HL-60 (cell line): ENCODE data around the gene TMEM134.

Source experiments
- DNase-seq, 2 experiments: peaks; one replicate each; pipeline ENCODE4 v3.0.0-alpha.2; 2010 to 2020; ENCODE audit warnings: low read depth in 1 of 2, low spot score in 1 of 2
- H3K27ac ChIP-seq: fragments of 250-450 bp; sonication (Bioruptor Pico); replicated peaks from 2 replicates; pipeline ENCODE4 v1.5.1; 2020; ENCODE audit warnings: mild to moderate bottlenecking, moderate library complexity
- H3K27me3 ChIP-seq: fragments of 250-450 bp; sonication (Bioruptor Pico); 2 replicates; pipeline ENCODE4 v1.5.1; 2021; ENCODE audit warnings: mild to moderate bottlenecking, moderate library complexity; ENCODE audit not compliant: insufficient read depth, poor library complexity, severe bottlenecking
- H3K4me3 ChIP-seq: replicated peaks from 2 replicates; pipeline ENCODE4 v1.5.1; 2011; ENCODE audit warnings: mild to moderate bottlenecking, control low read depth, low read length; ENCODE audit not compliant: insufficient read depth
- GABPA ChIP-seq: IDR thresholded peaks from 2 replicates; pipeline ENCODE4 v1.6.1; 2012; ENCODE audit warnings: low read depth
- POLR2AphosphoS5 ChIP-seq: IDR thresholded peaks from 2 replicates; pipeline ENCODE4 v1.6.1; 2012; ENCODE audit warnings: low read depth
- SPI1 ChIP-seq: IDR thresholded peaks from 2 replicates; pipeline ENCODE4 v1.6.1; 2012; ENCODE audit warnings: low read depth, mild to moderate bottlenecking, borderline replicate concordance
- TF ChIP-seq, protein P1 (sequence below): IDR thresholded peaks from 2 replicates; pipeline ENCODE4 v1.6.1; 2012; ENCODE audit warnings: low read depth; ENCODE audit not compliant: insufficient replicate concordance
- TF ChIP-seq, protein P2 (sequence below): IDR thresholded peaks from one replicate; pipeline ENCODE4 v1.5.1; 2011; ENCODE audit warnings: low read length, control low read depth, inconsistent platforms; ENCODE audit not compliant: insufficient read depth

TMEM134 gene

DNA sequence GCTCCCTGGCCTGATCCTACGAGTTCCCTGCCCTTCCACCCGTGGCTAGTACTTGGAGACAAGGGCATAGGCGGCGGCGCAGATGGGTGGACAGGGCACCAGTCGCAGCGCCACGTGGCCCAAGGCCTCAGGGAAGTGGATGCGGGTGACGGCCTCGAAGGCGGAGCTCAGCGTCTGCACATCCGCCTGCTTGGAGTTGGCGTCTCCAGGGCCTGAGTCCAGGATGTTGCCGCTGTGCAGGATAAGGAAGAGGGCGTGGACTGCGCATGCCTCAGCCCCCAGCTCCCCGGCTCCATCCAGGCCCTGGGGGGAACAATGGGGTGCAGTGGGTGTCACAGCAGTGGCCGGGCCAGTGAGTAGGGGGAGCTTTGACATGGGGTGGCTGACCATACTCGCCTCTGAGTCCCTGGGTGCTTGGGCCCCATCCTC is 29.5 kb upstream of the TMEM134 start:
- Histone ChIP-seq H3K27me3 (no peaks in the 10 kb centered on the region), H3K27ac (no peak overlapping the region), H3K4me3 (no peak overlapping the region)
- no peak for DNase-seq
- TF ChIP-seq GABPA: no peak

GRCh38 chr11:67497656-67498291 is 28.7 kb upstream of the TMEM134 start:
- Histone ChIP-seq H3K27me3 (no peaks in the 10 kb centered on the region), H3K4me3 (no peak overlapping the region), H3K27ac (no peak overlapping the region)
- DNase-seq: no peak
- TF ChIP-seq, protein P1, sequence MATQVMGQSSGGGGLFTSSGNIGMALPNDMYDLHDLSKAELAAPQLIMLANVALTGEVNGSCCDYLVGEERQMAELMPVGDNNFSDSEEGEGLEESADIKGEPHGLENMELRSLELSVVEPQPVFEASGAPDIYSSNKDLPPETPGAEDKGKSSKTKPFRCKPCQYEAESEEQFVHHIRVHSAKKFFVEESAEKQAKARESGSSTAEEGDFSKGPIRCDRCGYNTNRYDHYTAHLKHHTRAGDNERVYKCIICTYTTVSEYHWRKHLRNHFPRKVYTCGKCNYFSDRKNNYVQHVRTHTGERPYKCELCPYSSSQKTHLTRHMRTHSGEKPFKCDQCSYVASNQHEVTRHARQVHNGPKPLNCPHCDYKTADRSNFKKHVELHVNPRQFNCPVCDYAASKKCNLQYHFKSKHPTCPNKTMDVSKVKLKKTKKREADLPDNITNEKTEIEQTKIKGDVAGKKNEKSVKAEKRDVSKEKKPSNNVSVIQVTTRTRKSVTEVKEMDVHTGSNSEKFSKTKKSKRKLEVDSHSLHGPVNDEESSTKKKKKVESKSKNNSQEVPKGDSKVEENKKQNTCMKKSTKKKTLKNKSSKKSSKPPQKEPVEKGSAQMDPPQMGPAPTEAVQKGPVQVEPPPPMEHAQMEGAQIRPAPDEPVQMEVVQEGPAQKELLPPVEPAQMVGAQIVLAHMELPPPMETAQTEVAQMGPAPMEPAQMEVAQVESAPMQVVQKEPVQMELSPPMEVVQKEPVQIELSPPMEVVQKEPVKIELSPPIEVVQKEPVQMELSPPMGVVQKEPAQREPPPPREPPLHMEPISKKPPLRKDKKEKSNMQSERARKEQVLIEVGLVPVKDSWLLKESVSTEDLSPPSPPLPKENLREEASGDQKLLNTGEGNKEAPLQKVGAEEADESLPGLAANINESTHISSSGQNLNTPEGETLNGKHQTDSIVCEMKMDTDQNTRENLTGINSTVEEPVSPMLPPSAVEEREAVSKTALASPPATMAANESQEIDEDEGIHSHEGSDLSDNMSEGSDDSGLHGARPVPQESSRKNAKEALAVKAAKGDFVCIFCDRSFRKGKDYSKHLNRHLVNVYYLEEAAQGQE: no peak
- TF ChIP-seq GABPA (no peak), SPI1 (no peak), POLR2AphosphoS5 (no peak)
- TF ChIP-seq, protein P2, sequence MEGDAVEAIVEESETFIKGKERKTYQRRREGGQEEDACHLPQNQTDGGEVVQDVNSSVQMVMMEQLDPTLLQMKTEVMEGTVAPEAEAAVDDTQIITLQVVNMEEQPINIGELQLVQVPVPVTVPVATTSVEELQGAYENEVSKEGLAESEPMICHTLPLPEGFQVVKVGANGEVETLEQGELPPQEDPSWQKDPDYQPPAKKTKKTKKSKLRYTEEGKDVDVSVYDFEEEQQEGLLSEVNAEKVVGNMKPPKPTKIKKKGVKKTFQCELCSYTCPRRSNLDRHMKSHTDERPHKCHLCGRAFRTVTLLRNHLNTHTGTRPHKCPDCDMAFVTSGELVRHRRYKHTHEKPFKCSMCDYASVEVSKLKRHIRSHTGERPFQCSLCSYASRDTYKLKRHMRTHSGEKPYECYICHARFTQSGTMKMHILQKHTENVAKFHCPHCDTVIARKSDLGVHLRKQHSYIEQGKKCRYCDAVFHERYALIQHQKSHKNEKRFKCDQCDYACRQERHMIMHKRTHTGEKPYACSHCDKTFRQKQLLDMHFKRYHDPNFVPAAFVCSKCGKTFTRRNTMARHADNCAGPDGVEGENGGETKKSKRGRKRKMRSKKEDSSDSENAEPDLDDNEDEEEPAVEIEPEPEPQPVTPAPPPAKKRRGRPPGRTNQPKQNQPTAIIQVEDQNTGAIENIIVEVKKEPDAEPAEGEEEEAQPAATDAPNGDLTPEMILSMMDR: no peak

DNA sequence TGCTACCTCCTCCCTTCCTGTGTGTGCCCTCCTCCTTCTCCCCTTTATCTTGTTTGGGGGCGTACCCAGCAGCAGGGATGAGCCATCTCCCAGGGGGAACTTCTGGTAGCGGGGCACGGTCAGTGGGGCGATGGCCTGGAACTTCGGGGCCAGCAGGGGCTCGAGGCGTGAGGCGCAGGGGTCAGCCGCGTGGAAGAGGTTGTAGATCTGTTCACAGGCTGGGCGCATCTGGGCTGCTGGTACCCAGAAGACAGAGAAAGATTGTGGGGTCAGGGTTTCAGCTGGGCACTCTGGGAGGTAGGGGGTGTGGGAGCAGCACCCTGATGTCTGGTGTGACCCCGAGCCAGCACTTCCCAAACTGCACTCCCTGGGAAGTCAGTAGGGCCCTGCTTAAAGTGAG is 27.1 kb upstream of the TMEM134 start:
- Histone ChIP-seq H3K27me3 (no peaks in the 10 kb centered on the region), H3K27ac (no peak overlapping the region), H3K4me3 (no peak overlapping the region)
- TF ChIP-seq, protein P2: no peak
- no peak for DNase-seq

GRCh38 chr11:67495234-67496005 is 26.4 kb upstream of the TMEM134 start:
- no peaks in the 10 kb centered on the region for H3K27me3 ChIP-seq
- H3K27ac ChIP-seq: no peak overlapping the region
- TF ChIP-seq, protein P2: no peak
- TF ChIP-seq SPI1: no peak
- TF ChIP-seq, protein P1: no peak
- TF ChIP-seq POLR2AphosphoS5: no peak
- no peak for TF ChIP-seq GABPA
- DNase-seq: no peak
- H3K4me3 ChIP-seq: no peak overlapping the region
